ENCODE measurements around the gene ANO8. TPM values are rescaled to one million over a fixed set of nuclear protein-coding genes. Genes with fewer than 3 reads are reported as not detected.

The ANO8 gene
- total RNA-seq, 1 experiment from 2014 or later = 21.9 TPM

- no peaks in the 10 kb centered on the region for H4K20me1 ChIP-seq (ENCODE audit: control insufficient read depth, insufficient read depth, insufficient read length)
- no peak overlapping the region for H3K4ac ChIP-seq (ENCODE audit: low read depth, low read length)
- no peak overlapping the region for H3T11ph ChIP-seq (ENCODE audit: low read length)
- no peak overlapping the region for H2BK20ac ChIP-seq (ENCODE audit: low read depth, low read length, poor library complexity, severe bottlenecking)
- Mint-ChIP-seq H3K27me3 (ENCODE audit: low read depth) (no peaks in the 10 kb centered on the region), H3K36me3 (ENCODE audit: insufficient read depth in 1 of 3, low read depth in 3 of 3) (peaks cover 2 to 9% (median 3%) of the 10 kb centered on the region in 3 experiments; a peak in 4 of 7 replicates), H3K4me3 (no peak overlapping the region), H3K27ac (no peak overlapping the region), H3K9me3 (peaks cover 9 to 10% of the 10 kb centered on the region in 2 experiments; a peak in 4 of 5 replicates), H3K4me1 (peaks cover 9 to 12% of the 10 kb centered on the region in 2 experiments)
- no peak overlapping the region for H3K9ac ChIP-seq (ENCODE audit: extremely low read depth, insufficient read length, low read length)
- no peak overlapping the region for H2BK5ac ChIP-seq (ENCODE audit: insufficient read length, low read length)
- H3K27ac ChIP-seq (ENCODE audit: insufficient read length, low read depth, low read length) = no peak overlapping the region
- DNase-seq = no peak
- no peaks in the 10 kb centered on the region for H3K79me2 ChIP-seq (ENCODE audit: insufficient read depth, low read length)
- no peaks in the 10 kb centered on the region; the same call in 1 of the 2 replicates for H3K4me1 ChIP-seq (ENCODE audit: insufficient read depth, low read length)
- WGBS (ENCODE audit: extremely low coverage, insufficient read length, low lambda C conversion rate) = no CpG with 5 or more reads among the region's 5 CpGs
- no peak overlapping the region for H4K5ac ChIP-seq (ENCODE audit: insufficient read length, low read depth, low read length)
- no peak overlapping the region for H2AFZ ChIP-seq (ENCODE audit: low read length)
- no peak overlapping the region for H3K56ac ChIP-seq (ENCODE audit: insufficient read length, low read depth, low read length)
- H2BK15ac ChIP-seq (ENCODE audit: low read depth, low read length) = no peak overlapping the region
- no peak for TF ChIP-seq CTCF (conservative IDR thresholded peaks at IDR 0.05)
- H3K79me1 ChIP-seq (ENCODE audit: insufficient read depth, low read depth, low read length, poor library complexity, severe bottlenecking) = no peaks in the 10 kb centered on the region
- no peak overlapping the region for H2BK120ac ChIP-seq (ENCODE audit: low read depth, low read length, poor library complexity, severe bottlenecking)
- no peak overlapping the region for H3K4me2 ChIP-seq (ENCODE audit: insufficient read depth, insufficient read length, low read length)
- H3K18ac ChIP-seq (ENCODE audit: insufficient read length, low read depth, low read length) = no peak overlapping the region
- H3K27me3 ChIP-seq (ENCODE audit: insufficient read depth, low read length) = no peaks in the 10 kb centered on the region
- no peak overlapping the region for H3K23ac ChIP-seq (ENCODE audit: insufficient read length, low read depth, low read length)
- no peak overlapping the region for H2BK12ac ChIP-seq (ENCODE audit: insufficient read length, low read depth, low read length)
- H4K8ac ChIP-seq (replicated peaks; ENCODE audit: insufficient read length, low read depth, low read length) = no peak overlapping the region
- no peak overlapping the region for H4K91ac ChIP-seq (ENCODE audit: insufficient read length, low read depth, low read length)
- no peak overlapping the region for H2AK5ac ChIP-seq (ENCODE audit: insufficient read length, low read length)
- no peak overlapping the region for H3K14ac ChIP-seq (ENCODE audit: insufficient read depth, low read length)
- H3K23me2 ChIP-seq (ENCODE audit: insufficient read length, low read depth, low read length, poor library complexity, severe bottlenecking) = no peaks in the 10 kb centered on the region
- no peaks in the 10 kb centered on the region for H3K9me3 ChIP-seq (ENCODE audit: control insufficient read depth, low read depth, low read length)
Measured at GRCh38 chr19:17380426-17381138, 45.9 kb upstream of the ANO8 start.
